ENCODE results near the gene SPPL3.
"Not testable (repeated sequence)": the region's sequence is repeated elsewhere in the genome, so short reads cannot be mapped to it uniquely, and the experiment has no call there.

SPPL3 gene

DNA sequence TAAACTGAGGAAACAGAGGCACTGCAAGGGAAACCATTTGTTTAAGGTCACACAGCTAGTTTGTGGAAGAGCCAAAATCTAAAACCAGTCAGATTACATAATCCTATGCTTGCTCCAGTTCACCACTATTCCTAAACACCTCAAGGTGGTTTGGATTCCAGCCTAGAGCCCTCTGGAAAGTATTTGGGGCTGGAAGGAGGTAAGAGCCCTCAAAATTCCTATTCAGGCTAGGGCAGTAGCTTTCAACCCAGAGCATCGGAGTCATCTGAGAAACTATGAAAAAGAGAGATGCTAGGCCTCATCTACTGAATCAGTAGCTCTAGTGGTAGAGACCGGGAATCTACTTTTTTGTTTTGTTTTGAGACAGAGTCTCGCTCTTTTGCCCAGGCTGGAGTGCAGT lies 16.0 kb upstream of the SPPL3 start:
- no peak for DNase-seq (ENCODE audit: low read depth, low spot score)

DNA sequence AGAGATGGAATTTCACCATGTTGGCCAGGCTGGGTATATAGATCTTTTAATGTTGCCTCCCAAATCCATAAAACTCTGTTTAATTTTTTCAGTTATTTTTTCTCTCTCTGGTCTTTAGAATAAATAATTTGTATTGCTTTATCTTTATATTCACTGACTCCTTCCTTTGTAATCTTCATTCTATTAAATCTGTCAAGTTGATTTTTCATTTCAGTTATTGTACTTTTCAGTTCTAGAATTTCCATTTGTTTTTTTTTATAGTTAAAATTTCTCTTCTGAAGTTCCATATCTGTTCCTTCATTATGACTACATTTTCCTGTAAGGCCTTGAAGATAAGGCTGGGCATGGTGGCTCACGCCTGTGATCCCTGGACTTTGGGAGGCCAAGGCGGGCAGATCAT lies 13.6 kb upstream of the SPPL3 start:
- no peak for DNase-seq (ENCODE audit: low read depth, low spot score)

DNA sequence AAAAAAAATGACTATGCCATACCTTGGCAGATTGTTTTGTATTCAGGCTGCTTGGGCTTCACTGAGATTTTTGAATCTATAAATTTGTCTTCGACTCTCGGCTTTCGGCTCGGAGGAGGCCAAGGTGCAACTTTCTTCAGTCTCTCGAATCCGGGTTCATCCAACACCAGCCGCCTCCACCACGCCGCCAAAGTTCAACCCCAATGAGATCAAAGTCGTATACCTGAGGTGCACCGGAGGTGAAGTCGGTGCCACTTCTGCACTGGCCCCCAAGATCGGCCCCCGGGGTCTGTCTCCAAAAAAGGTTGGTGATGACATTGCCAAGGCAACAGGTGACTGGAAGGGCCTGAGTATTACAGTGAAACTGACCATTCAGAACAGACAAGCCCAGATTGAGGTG lies 12.4 kb upstream of the SPPL3 start:
- no peak for DNase-seq (ENCODE audit: low read depth, low spot score)

DNA sequence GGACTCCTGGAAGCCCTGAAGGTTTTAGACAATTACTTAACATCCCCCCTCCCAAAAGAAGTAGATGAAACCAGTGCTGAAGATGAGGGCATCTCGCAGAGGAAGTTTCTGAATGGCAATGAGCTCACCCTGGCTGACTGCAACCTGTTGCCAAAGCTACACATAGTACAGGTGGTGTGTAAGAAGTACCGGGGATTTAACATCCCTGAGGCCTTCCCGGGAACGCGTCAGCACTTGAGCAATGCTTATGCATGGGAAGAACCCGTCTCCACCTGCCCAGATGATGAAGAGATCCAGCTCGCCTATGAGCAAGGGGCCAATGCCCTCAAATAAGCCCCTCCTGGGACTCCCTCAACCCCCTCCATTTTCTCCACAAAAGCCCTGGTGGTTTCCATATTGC lies 10.6 kb upstream of the SPPL3 start:
- DNase-seq (ENCODE audit: low read depth, low spot score), result no peak

DNA sequence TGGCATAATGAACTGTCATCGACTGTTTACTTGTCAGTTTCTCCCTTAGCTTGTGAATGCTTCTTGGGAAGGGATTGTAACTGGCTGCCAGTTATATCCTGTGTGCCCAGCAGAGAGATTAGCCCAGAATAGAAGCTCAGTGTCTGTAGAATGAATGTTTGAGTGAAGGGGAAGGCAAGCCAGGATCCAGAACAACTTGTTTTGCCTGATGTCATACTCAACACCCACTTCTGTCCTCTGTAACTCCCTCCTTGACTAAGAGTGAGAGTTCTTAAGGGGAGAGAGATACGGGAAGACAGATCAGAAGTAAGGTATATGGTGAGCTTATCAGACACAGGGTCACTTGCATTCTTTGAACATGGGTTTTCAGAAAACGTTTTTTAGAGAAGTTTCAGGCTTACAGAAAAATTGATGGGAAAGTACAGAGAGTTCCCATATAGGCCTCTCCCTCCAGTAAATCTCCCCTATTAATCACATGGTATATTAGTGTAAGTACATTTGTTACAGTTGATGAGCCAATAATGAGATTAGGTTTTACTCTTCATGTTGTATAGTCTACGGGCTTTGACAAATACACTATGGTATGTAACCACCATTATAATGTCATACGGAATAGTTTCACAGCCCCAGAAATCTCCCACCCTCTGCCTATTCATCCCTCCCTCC lies 5.6 kb upstream of the SPPL3 start:
- no peak for DNase-seq (ENCODE audit: low read depth, low spot score)

DNA sequence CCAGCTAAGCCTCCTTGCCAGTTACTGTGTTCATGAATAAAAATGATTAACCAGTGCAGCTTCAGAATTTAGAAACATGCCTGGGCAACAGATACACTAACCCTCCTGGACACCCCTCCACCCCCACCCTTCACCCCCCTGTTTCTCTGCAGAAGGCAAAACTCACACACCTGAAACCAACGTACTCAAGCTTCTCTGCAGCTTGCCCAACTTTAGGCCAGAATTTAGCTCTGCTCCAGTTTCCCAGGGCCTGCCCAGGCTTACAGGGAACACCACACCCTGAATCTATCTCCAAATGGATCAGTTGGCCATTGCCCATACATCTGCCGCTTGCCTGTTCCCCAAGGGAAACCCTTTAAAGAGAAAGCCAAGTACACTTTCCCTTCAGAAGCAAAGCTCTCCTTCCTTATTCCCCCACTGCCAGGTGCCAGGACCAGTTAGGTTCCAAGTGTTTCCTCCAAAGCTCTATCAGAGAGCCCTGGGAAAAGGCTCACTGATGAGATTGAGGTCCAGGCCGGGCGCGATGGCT lies 1.8 kb upstream of the SPPL3 start:
- no peak for DNase-seq (ENCODE audit: low read depth, low spot score)

DNA sequence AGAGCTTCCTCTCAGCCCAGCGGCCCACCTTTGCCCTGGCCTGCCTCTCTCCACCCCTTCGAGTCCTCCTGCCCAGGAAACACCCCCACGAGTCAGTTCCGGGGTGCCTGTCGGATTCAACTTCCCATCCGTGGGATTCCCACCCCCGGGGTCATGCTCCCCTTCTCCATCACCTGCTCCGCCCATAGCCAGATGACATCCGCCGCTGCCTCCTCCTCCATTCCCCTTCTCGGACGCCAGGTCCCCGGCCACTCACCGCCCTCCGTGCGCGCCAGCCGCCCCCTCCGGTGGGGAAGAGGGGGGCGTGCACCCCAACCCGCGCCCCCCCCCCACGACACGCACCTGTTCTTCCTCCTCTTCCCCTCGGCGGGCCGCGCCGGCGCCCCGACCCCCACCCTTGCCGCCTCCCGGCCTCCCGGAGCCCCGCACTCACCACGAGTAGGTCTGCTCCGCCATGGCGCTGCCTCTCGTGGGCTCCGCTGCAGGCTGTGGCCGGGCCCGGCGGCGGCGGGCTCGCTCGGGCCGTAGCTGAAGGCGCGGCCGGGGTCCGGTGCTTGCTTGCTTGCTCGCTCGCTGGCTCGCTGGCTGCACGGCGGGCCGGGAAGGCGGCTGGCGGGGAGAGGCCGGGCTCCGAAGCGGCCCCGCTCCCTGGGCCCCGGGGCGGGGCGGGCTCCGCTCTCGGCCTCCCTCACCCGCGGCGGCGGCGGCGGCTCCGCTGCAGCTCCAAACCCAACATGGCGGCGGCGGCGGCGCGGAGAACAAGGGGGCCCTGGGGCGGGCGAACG lies 554 bp downstream of the SPPL3 start:
- DNase-seq (ENCODE audit: low read depth, low spot score), result peak; percentile 22

DNA sequence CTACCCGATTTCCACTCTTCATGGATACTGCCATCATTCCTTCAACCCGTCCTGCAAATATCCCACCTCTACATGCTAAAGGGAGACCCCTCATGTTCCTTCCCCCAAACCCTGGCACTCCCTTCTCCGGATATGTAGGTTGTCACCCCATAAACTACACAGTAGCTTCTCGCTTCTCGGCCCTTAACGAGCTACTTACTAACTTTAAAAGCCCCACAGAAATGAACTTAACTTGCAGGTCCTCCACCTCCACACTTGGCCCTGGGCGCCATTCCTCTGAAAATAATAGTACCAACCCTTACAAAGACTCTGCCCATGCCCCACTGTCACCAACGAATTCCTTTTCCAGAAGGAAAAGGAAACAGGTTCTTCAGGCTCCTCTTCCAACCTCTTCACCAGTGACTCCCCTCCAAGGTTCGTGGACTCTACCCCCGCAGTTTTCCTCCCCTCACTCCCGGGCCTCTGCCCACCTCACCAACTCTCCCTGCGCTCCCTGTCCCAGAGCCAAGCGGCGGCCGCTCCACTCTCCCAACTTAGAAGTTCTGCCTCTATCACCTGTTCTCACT lies 1.2 kb downstream of the SPPL3 start:
- no peak for DNase-seq (ENCODE audit: low read depth, low spot score)

DNA sequence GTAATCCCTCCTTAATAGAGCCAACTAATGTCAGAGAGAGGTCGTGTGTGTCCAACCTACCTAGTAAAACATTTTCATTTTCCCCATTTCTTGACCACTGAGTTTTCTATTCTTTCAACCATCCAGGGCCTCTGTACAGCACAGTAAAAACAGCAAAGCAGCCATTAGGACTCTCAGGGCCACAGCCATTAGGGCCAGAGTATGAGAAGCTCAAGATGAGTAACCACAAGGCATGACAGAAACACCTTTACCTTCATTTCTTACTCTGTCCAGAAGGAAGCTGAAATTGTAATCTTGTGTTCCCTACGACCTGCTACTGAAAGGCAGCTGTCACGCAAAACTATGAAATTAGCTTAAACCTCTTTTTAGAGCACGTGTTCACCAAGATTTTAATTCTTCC lies 2.3 kb downstream of the SPPL3 start:
- DNase-seq (ENCODE audit: low read depth, low spot score), result no peak

DNA sequence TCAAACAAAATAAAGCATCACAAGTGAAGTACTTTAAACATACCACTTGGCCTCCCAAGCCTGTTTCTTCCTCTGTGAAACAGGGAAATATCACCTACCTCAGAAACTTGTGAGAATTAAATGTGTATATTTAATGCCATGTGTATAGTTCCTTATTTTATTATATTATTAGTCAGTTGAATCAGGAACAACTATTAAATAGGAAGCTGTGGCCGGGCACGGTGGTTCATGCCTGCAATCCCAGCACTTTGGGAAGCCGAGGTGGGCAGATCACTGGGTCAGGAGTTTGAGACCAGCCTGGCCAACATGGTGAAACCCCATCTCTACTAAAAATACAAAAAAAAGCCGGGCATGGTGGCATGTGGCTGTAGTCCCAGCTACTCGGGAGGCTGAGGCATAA lies 3.1 kb downstream of the SPPL3 start:
- DNase-seq (ENCODE audit: low read depth, low spot score), result not testable (repeated sequence)

DNA sequence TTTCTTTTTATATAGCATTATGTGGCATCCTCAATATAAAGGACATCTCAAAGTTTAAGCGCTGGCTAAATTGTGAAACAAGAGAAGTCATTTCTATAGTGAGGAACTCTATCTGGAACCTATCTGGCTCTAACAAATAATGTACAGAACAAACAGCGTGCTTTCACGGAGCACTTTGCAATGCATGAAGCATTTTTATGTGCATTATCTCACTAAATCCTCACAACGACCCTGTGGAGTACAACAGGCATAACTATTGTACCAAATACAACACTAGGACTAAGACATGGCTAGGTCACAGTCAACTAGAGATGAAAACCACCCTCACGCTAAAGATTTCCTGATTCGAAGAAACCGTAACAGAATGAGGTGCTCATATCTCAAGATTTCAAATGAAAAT lies 8.6 kb downstream of the SPPL3 start:
- DNase-seq (ENCODE audit: low read depth, low spot score), result no peak

DNA sequence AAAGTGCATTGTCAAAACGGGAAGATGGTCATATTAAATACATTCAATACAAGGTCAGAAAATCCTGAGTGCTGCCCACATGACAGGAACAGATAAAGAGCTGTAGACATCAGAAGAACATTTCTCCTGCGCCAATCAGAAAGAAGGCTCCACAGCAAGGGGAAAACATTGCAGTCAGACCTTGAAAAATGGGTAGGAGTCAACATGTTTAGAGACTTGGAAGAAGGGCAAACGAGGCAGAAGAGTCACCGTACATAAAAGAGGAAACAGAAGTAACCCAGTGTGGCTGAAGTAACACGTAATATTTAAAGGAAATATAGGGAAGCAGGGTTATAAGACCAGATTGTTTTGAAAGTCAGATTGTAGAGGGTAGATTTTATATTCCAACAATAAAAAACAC lies 11.9 kb downstream of the SPPL3 start:
- DNase-seq (ENCODE audit: low read depth, low spot score), result no peak

DNA sequence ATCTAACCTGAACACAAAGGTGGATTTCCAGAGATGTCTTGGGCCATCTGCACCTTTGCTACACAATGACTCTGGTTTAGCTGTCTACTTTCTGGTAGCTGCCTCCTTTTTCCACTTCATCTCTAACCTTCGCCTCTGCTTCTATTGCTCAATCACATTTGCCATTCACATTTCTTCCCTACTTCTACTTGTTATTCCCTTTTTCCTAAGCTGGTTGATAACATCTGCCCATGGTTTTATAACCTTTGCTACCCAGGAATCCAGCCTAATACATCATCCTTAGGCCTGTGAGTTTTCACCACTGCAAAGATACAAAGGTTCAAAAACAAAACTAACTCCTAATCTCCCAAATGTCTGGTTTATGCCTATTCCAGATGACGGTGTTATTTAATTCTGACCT lies 13.2 kb downstream of the SPPL3 start:
- DNase-seq (ENCODE audit: low read depth, low spot score), result no peak

DNA sequence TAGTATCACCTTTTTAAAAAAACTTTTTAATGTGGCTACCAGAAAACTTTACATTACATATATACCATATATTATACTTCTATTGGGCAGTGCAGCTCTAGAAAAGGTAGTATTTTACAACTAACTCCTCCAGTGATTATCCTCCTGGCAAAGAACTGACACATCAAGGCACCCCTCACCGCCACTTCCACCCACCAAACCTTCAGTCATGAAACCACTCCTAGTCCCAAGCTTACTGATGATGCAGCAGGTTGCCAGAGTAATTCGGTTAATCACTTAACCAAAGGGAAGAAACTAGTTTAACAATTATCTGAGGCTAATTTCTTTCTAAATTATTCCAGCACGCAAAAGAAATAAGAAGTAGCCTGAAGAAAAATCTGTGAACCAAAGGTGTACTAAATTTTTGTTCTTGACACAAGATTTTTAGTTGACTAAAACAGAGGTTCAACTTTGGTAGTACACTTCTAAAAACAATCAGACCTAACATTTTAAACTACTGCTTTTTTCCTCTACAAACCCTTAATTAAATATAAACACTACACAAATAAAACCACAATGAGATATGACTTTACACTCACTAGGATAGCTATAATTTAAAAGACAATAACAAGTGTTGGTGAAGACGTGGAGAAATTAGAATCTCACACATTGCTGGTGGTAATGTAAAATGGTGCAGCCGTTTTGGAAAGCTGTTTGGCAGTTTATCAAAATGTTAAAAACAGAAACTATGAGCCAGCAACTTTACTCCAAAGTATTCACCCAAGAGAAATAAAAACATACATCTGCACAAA lies 16.7 kb downstream of the SPPL3 start:
- no peak for DNase-seq (ENCODE audit: low read depth, low spot score)

DNA sequence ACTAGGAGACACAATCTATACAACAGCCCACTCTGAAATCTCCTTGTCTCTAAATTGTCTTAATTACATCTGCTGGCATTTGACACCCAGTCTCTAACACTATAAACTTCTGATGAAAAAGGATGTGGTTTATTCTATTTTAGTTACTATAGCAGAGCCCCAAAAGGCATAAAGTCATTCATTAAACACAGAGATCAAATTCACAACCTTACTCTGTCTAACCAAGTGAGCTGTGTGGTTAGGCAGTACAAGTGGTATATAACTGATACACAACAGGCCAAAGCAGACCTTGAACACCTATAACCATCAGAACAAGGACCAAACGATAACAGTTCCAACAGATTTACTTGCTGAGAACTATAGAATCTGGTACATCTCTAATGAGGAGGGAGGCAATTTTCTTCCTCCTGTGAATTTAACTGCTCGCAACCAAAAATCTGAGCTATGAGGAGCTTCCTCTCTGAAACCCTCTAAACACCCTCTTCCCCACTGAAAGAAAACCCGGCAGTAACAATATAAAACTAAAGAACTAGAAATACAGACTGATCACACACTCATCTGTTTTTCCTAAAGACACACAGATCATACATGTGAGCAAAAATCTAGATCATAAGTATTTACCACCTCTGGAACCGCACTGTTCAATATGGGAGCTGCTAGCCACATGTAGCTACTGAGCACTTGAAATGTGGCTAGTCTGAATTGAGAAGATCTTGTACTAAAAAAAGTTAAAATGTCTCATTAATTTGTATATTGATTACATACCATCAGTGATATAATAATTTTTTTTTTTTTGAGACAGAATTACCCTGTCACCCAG lies 17.7 kb downstream of the SPPL3 start:
- no peak for DNase-seq (ENCODE audit: low read depth, low spot score)

DNA sequence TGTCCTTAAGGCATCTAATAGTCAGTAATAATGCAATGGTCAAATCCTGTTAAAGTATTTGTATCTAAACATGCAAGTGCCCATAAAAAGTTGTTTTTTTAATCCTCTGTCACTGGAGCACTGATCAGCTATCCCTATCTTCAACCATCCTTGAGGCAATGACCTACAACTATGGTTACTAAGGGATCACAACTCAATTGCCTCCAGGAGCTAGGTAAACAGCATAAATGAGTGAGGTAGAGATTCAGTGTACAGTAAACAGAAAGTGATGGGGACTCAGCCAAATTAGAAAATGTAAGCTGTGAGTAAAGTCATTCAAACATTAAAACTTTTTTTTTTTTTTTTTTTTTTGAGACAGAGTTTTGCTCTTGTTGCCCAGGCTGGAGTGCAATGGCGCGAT lies 18.6 kb downstream of the SPPL3 start:
- DNase-seq (ENCODE audit: low read depth, low spot score), result no peak

DNA sequence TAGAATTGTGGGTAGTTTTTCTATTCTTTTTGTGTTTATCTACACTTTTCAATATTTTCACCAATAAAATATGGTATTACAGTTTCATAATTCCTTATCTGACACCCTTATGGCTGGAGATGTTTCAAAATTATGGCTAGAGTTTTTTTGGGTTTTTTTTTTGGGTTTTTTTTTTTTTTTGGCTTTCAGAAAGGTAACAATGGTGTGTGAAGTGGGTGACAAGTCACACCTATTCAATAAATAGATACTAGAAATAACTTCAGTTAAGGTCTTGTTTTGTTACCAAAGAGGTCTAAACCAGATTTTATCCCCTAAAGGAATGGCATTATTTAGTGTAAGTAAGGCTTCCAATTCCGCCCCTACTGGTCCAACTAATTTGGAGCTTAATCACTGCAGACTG lies 19.5 kb downstream of the SPPL3 start:
- no peak for DNase-seq (ENCODE audit: low read depth, low spot score)

DNA sequence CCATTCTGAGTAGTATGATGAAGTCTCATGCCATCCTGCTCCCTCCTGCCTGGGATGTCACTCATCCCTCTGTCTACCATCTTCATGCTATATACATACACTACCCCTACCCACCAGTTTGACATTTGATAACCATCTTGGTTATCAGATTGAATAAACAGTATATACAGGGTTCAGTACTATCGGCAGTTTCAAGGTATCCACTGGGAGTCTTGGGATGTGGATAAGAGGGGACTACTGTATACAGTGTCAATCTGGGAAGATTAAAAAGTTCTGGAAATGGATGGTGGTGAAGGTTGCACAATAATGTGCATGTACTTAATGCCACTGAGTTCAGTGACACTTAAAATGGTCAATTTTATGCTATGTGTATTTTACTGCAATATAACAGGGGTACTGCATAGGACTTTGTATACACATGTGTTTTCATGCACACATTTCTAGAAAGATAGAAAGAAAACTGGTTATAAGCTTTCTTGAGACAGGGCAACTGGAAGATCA lies 22.1 kb downstream of the SPPL3 start:
- DNase-seq (ENCODE audit: low read depth, low spot score), result no peak

DNA sequence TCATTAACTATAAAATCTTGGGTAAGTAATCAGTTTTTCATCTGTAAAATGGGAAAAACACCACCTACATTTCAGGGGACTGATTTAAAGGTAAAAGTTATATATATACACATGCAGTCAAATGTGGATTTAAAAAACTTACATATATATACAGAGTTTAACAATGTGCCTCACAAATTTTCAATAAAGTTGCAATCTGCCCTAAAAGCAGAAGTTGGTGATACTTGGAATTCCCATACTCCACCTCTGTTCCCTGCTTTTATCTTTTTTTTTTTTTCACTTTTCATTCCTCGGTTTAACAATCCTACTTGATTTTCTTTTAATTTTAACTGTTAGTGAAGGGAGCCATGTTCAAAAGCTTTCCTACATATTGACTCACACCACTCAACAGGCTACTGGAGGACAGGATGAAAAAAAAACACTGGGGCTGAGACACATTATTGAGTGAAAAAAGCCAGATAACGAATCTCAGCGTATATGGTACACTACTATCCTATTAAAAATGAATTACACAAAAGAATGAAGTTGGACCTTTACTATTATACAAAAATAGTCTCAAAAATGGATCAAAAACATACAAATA lies 24.3 kb downstream of the SPPL3 start:
- DNase-seq (ENCODE audit: low read depth, low spot score), result no peak

DNA sequence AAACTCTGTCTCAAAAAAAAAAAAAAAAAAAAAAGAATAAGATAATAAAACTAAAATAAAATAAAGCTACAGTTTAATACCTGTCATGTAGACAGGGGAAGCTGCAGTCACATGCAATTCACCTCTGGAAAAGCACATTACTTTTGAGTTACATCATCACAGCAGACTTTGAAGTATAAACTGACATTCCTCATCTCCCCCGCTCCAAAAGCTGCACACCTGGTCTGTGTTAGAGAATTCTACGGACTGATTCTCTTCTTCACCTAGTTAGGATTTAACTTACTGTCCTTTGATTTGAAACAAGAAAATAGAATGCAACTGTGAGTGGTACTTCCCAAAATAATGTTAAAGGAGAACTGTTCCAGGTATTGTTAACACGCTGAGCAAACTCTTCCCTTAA lies 25.1 kb downstream of the SPPL3 start:
- DNase-seq (ENCODE audit: low read depth, low spot score), result no peak

All from activated naive CD8-positive, alpha-beta T cell treated with anti-CD3 and anti-CD28 coated beads, Interleukin-2, amount 50 U/mL, for 16 hours (primary cell).